HG03039 (cell line): ENCODE data around the gene PID1.
"Not testable (repeated sequence)": the region's sequence is repeated elsewhere in the genome, so short reads cannot be mapped to it uniquely, and the experiment has no call there.

Experiments
- ATAC-seq: cut with Tn5 transposase; IDR thresholded peaks from one replicate; pipeline ENCODE4 v1.9.1; 2021; ENCODE audit warnings: mild to moderate bottlenecking, moderate library complexity; ENCODE audit not compliant: unreplicated experiment

The PID1 gene

GRCh38 chr2:229084447-229084846, 186.6 kb downstream of the PID1 start:
- ATAC-seq: no peak

GRCh38 chr2:229083606-229084340, 187.3 kb downstream of the PID1 start:
- ATAC-seq: no peak

- ATAC-seq: no peak
These were observed 189.7 kb downstream of the PID1 start for GRCh38 chr2:229081411-229081810.

- ATAC-seq: no peak
These were observed 190.9 kb downstream of the PID1 start for GRCh38 chr2:229080172-229080571.

GRCh38 chr2:229076886-229077285, 194.2 kb downstream of the PID1 start:
- ATAC-seq: not testable (repeated sequence)

GRCh38 chr2:229073935-229074334, 197.2 kb downstream of the PID1 start:
- ATAC-seq: no peak

- ATAC-seq: no peak
These were observed 199.7 kb downstream of the PID1 start for GRCh38 chr2:229071292-229071976.

- ATAC-seq: no peak
These were observed 204.9 kb downstream of the PID1 start for GRCh38 chr2:229066121-229066715.

- no peak for ATAC-seq
These were observed 206.3 kb downstream of the PID1 start for GRCh38 chr2:229064749-229065148.

- ATAC-seq: no peak
These were observed 210.9 kb downstream of the PID1 start for GRCh38 chr2:229060147-229060546.

- no peak for ATAC-seq
These were observed 211.6 kb downstream of the PID1 start for GRCh38 chr2:229059331-229060033.

GRCh38 chr2:229057976-229058553, 213.0 kb downstream of the PID1 start:
- no peak for ATAC-seq

- no peak for ATAC-seq
These were observed 216.8 kb downstream of the PID1 start for GRCh38 chr2:229054311-229054710.

- no peak for ATAC-seq
These were observed 219.3 kb downstream of the PID1 start for GRCh38 chr2:229051798-229052197.

GRCh38 chr2:229050133-229050532, 221.0 kb downstream of the PID1 start:
- ATAC-seq: no peak

GRCh38 chr2:229048134-229048533, 223.0 kb downstream of the PID1 start:
- no peak for ATAC-seq

- no peak for ATAC-seq
These were observed 225.4 kb downstream of the PID1 start for GRCh38 chr2:229045671-229046070.

- no peak for ATAC-seq
These were observed 226.5 kb downstream of the PID1 start for GRCh38 chr2:229044581-229044980.

GRCh38 chr2:229043681-229044080, 227.4 kb downstream of the PID1 start:
- ATAC-seq: no peak

- ATAC-seq: no peak
These were observed 228.7 kb downstream of the PID1 start for GRCh38 chr2:229042349-229042748.

GRCh38 chr2:229041691-229042090, 229.4 kb downstream of the PID1 start:
- ATAC-seq: no peak
